ENCODE results near the gene UVRAG. TPM values are rescaled to one million over a fixed set of nuclear protein-coding genes. Genes with fewer than 3 reads are reported as not detected.

The UVRAG gene
- total RNA-seq, 4 donors from 2014 or later, result 27.3 to 38.7 (median 33.6) TPM

DNA sequence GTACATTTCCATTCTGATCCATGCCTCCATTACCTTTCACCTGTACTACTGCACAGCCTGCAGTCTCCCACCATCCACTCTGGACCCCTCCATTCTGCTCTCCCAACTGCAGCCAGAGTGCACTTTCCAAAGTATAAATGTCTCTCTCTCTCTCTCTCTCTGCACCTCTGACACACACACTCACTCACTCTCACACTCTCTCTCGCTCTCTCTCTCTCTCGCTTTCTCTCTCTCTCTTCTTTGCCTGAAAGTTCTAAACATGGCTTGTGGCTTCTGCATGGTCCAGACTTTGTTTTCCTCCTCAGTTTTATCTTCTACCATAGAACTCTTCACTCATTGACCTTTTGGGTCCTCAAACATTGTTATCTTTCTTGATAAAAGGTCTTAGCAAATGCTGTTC, 314.7 kb downstream of the UVRAG start:
- TF ChIP-seq POLR2A (IDR thresholded peaks at IDR 0.05), result no peak
- TF ChIP-seq EP300 (IDR thresholded peaks at IDR 0.05), result no peak
- TF ChIP-seq, protein P1, sequence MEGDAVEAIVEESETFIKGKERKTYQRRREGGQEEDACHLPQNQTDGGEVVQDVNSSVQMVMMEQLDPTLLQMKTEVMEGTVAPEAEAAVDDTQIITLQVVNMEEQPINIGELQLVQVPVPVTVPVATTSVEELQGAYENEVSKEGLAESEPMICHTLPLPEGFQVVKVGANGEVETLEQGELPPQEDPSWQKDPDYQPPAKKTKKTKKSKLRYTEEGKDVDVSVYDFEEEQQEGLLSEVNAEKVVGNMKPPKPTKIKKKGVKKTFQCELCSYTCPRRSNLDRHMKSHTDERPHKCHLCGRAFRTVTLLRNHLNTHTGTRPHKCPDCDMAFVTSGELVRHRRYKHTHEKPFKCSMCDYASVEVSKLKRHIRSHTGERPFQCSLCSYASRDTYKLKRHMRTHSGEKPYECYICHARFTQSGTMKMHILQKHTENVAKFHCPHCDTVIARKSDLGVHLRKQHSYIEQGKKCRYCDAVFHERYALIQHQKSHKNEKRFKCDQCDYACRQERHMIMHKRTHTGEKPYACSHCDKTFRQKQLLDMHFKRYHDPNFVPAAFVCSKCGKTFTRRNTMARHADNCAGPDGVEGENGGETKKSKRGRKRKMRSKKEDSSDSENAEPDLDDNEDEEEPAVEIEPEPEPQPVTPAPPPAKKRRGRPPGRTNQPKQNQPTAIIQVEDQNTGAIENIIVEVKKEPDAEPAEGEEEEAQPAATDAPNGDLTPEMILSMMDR (IDR thresholded peaks at IDR 0.05), result no peak
- H3K36me3 ChIP-seq, result no peaks in the 10 kb centered on the region
- no peaks in the 10 kb centered on the region for H3K27me3 ChIP-seq
- no peaks in the 10 kb centered on the region for H3K9me3 ChIP-seq
- no peak overlapping the region for H3K27ac ChIP-seq
- no peak for DNase-seq (ENCODE audit: low spot score in 2 of 2)
- WGBS, 2 donors, result 94 to 100% methylated on average over 2 of the region's 2 CpGs
- peaks cover 0 to 33% (median 2%) of the 10 kb centered on the region in 4 donors for H3K4me1 ChIP-seq
- no peak overlapping the region for H3K4me3 ChIP-seq

GRCh38 chr11:76131142-76131541, 316.1 kb downstream of the UVRAG start:
- Histone ChIP-seq H3K4me1 (peaks cover 0 to 32% (median 2%) of the 10 kb centered on the region in 4 donors), H3K4me3 (no peak overlapping the region), H3K36me3 (no peaks in the 10 kb centered on the region), H3K9me3 (no peaks in the 10 kb centered on the region), H3K27ac (peak overlapping the region in 3 of 4 donors; percentile 57 to 66 (median 65)), H3K27me3 (no peaks in the 10 kb centered on the region)
- 52 to 74% methylated on average over 2 of the region's 2 CpGs for WGBS, 2 donors
- no peak for TF ChIP-seq POLR2A (IDR thresholded peaks at IDR 0.05)
- TF ChIP-seq, protein P1 (IDR thresholded peaks at IDR 0.05), result no peak
- TF ChIP-seq EP300 (IDR thresholded peaks at IDR 0.05), result no peak
- DNase-seq (ENCODE audit: low spot score in 2 of 2), result no peak

DNA sequence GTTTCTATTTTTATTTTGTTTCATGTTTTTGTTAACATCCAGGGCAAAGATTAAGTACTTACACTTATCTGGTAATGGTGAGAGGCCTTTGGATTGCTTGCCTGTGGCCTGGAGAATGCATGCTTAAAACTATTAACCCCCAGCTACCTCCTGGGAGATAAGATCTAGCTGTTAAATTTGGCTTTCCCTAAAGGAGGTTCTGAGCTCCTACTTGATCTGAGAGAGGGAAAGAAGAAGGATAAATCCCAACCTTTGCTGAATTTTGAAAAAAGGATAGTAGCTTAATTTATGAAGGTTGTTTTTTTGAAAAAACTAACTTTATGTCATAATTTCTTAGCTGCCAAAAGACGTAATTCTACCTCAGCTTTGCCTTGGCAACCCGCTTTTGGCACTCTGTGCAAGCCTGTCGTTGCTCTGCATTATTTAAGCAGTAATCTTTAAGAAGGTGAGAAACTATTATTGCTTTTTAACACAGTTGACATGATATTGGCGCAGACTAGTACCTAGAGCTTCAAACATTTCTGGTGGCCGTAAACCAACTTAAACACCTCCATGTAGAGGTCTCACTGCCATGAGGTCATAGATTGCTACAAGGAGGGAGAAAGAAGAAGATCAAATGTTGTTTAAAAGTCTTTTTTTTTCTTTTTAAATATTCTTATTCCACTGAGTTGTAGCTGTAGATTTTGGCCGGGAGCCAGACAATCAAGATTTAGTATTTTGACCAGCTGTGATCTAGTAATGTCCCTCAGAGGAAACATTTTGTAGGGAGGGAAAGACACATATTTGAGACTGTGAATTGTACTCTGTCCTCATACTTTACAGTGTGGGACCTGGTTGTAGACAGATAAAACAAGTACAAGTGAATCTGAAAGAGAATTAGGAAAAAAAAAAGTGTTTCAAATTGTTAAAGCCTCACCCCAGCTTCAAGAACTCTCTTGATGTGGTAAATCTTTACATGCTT, 316.9 kb downstream of the UVRAG start:
- peaks cover 0 to 32% (median 2%) of the 10 kb centered on the region in 4 donors for H3K4me1 ChIP-seq
- WGBS, 2 donors, result 55 to 64% methylated on average over 6 of the region's 6 CpGs
- H3K9me3 ChIP-seq, result no peaks in the 10 kb centered on the region
- peak overlapping the region in 2 of 4 donors; percentile 65 to 66 for H3K27ac ChIP-seq
- H3K4me3 ChIP-seq, result no peak overlapping the region
- H3K27me3 ChIP-seq, result no peaks in the 10 kb centered on the region
- no peaks in the 10 kb centered on the region for H3K36me3 ChIP-seq
- TF ChIP-seq EP300 (IDR thresholded peaks at IDR 0.05) (no peak), POLR2A (IDR thresholded peaks at IDR 0.05) (no peak)
- TF ChIP-seq, protein P1 (IDR thresholded peaks at IDR 0.05), result no peak
- DNase-seq (ENCODE audit: low spot score in 2 of 2), result peak in 1 of 2 donors; percentile 33

GRCh38 chr11:76134239-76134638, 319.2 kb downstream of the UVRAG start:
- Histone ChIP-seq H3K27me3 (no peaks in the 10 kb centered on the region), H3K4me3 (no peak overlapping the region), H3K4me1 (peaks cover 0 to 32% (median 0%) of the 10 kb centered on the region in 4 donors), H3K36me3 (no peaks in the 10 kb centered on the region), H3K9me3 (no peaks in the 10 kb centered on the region), H3K27ac (no peak overlapping the region)
- WGBS, 2 donors, result 94 to 96% methylated on average over 3 of the region's 3 CpGs
- DNase-seq (ENCODE audit: low spot score in 2 of 2), result no peak
- TF ChIP-seq, protein P1 (IDR thresholded peaks at IDR 0.05), result no peak
- TF ChIP-seq EP300 (IDR thresholded peaks at IDR 0.05) (no peak), POLR2A (IDR thresholded peaks at IDR 0.05) (no peak)

DNA sequence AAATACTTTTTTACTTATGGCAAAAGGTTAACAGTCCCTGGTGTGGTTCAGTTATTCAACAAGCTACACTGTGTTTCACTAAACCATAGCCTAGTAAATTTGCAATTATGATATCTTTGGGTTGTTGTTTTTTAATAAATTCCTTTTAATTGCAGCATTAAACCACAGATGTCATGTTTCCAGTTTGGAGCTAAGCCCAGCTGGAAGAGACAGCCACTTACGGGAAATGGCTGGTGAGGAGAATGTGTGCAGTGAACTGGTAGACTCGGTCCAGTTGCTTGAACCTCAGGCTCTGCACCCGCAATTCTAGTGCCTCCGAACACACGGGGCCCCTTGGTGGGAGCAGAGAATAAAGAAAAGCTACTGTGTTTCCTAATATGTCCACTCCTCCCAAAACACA, 320.5 kb downstream of the UVRAG start:
- WGBS, 2 donors, result 68 to 72% methylated on average over 5 of the region's 5 CpGs
- no peak for DNase-seq (ENCODE audit: low spot score in 2 of 2)
- Histone ChIP-seq H3K4me1 (peaks cover 0 to 28% (median 0%) of the 10 kb centered on the region in 4 donors), H3K9me3 (no peaks in the 10 kb centered on the region), H3K27ac (no peak overlapping the region), H3K27me3 (no peaks in the 10 kb centered on the region), H3K4me3 (no peak overlapping the region), H3K36me3 (peaks cover 0 to 3% (median 0%) of the 10 kb centered on the region in 3 donors)
- TF ChIP-seq, protein P1 (IDR thresholded peaks at IDR 0.05), result no peak
- TF ChIP-seq POLR2A (IDR thresholded peaks at IDR 0.05) (no peak), EP300 (IDR thresholded peaks at IDR 0.05) (no peak)

Measured in tibial nerve (tissue), 4 donors.